Right forelimb (tissue), 1 donor: ENCODE measurements around the gene KIF2A.
"Not testable (repeated sequence)": the region's sequence is repeated elsewhere in the genome, so short reads cannot be mapped to it uniquely, and the experiment has no call there.

Experiments used
- DNase-seq: peaks from one replicate; pipeline ENCODE4 v3.0.0-alpha.2; 2018

KIF2A gene

GRCh38 chr5:62305715-62306322 is at the start of gene KIF2A:
KIF2A (plus strand) TSS chr5:62306206; CDS start chr5:62306473, 267 bp downstream.
- peak; percentile 94 for DNase-seq

GRCh38 chr5:62257020-62257367 is 49.0 kb upstream of the KIF2A start:
- no peak for DNase-seq

DNA sequence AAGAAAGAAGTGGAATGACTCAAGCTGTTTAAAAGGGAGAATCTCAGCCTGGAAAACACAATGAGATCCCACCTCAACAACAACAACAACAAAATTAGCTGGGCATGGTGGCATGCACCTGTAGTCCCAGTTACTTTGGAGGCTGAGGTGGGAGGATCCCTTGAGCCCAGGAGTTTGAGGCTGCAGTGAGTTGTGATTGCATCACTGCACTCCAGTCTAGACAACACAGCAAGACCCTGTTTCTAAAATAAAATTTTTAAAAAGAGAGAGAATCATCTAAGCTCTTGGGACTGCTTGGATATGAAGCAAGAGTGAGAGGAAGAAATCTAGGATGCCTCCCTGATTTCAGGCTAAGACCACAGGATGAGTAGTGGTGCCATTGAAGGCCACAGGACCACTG is 47.4 kb upstream of the KIF2A start:
- DNase-seq: no peak

- no peak for DNase-seq
Measured at GRCh38 chr5:62259699-62260250, 46.2 kb upstream of the KIF2A start.

DNA sequence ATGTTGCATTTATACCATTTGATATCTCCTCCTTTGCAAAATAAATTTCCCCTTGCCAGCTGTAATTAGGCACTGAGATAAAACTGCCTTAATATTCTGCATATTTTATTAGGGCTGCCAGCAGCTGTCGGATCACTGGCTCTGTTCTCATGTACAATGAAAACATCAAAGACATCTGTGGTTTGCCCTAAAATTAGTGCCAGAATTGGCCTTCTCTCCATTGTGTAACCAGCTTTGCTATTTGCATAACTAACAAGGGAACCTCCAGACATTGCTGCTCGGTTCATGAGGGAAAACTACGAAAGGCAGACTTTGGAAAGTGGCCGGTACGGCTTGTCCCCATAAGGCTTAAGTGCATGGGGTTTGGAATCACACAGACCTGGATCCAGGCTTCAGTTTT is 45.5 kb upstream of the KIF2A start:
- DNase-seq: no peak

DNA sequence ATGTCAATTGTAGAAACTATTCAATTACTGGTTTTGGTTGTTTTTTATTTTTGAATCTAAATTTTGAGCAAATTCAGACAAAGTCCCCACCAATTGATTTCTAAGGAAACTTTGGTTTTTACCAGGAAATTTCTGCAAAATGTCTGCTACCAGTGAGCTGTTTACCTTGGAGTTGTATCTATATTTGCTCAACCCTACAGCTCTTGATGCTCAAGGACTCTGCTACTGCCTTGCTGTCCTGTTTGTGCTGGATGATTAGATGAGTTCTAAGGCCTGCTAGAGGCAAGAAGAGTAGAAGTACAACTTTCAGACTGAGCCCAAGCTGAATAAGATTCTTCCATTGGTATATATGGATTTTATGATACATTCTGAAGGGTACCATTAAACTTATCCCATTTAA is 42.6 kb upstream of the KIF2A start:
- no peak for DNase-seq

- DNase-seq: no peak
Measured at GRCh38 chr5:62265648-62266112, 40.3 kb upstream of the KIF2A start.

DNA sequence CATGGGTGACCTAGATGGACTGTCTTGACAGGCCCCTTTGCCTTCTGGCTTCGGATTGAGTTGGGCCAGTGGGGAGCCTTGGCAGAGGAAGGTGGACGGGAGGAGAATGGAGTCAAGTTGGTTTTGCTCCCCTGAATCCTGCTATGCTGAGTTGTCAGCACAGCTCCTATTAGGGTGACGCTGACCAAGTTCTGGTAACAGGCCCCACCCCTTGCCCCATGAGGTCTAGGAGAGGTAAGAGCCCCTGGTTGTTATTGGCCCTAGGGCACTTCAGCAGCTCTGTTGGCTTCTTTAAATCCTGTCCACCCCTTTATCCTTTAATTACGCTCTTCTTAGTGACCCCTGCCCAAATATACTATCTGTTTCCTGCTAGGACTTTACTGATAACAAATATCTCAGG is 39.4 kb upstream of the KIF2A start:
- no peak for DNase-seq

- no peak for DNase-seq
Measured at GRCh38 chr5:62268234-62268633, 37.8 kb upstream of the KIF2A start.

- DNase-seq: no peak
Measured at GRCh38 chr5:62268792-62269191, 37.2 kb upstream of the KIF2A start.

DNA sequence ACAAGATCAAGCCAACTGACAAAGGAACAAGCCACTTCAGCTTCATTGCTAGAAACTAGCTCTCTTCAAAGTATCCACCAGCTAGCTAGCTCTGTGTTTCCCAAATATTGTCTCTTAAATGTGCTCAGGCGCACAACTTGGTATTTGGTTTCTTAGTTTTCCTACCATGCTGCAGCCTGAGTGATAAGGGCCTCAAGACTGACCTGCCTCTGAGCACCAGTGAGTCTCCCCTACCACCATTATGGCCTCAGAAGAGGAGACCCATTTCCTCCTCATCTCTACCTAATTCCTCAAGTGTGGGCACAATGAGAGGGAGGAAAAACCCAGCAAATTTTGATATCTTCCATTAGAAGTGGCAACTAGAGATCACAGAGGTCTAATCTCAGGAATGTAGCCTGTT is 34.6 kb upstream of the KIF2A start:
- no peak for DNase-seq

DNA sequence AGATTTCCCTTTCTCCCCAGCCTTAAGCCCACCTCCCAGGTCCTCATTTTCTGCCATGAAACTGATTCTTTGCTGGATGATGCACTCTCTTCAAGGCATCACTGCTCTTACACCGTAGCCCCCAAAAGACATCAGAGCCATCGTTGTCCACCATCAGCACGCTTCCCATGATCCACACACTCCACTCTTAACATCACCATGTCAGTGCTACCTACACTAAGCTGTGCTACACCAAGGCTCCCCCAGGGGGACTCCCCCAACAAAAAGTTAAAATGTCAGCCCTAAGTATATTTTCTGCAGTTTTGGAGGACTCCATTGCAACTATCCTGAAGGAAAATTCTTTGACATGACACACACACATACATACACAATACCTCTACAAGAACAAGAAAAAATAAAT is 34.1 kb upstream of the KIF2A start:
- no peak for DNase-seq

DNA sequence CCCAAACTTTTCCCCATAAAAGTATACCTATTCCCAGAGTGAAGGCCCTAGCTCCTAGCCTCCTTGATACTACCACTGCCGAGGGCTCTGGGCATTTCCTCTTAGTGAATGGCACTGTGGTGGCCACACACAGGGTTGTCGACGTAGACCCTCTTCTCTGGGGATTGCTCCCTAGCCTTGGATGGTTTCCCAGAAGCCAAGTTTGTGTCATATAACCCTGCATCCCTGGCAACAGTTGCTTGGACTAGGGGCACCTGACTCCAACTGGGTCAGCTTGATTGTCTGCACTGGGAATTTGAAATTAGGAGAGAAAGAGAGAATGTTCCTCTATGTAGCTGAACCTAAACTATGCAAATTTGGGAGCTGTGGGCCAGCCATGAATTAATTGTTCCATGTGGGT is 32.3 kb upstream of the KIF2A start:
- no peak for DNase-seq

GRCh38 chr5:62275581-62275980 is 30.4 kb upstream of the KIF2A start:
- DNase-seq: no peak

DNA sequence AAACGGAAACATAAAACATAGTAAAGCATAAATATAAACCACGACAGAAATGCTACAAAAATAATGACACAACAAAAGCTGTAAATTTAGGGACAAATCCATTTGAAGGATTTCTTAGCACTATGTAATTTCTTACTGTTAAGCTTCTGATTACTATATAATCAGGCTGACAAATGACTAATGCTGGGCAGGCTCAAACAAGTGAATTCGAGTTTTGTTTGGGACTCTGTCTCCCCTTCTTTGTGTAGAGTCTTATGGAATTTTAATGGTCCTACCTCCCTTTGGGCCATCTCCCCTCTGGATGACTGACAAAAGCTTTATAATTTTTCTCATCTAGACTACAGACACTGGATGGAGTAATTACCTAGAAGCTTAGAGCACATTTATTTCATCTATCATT is 24.6 kb upstream of the KIF2A start:
- DNase-seq: no peak

- no peak for DNase-seq
Measured at GRCh38 chr5:62282064-62282463, 23.9 kb upstream of the KIF2A start.

GRCh38 chr5:62283005-62283404 is 23.0 kb upstream of the KIF2A start:
- DNase-seq: no peak

DNA sequence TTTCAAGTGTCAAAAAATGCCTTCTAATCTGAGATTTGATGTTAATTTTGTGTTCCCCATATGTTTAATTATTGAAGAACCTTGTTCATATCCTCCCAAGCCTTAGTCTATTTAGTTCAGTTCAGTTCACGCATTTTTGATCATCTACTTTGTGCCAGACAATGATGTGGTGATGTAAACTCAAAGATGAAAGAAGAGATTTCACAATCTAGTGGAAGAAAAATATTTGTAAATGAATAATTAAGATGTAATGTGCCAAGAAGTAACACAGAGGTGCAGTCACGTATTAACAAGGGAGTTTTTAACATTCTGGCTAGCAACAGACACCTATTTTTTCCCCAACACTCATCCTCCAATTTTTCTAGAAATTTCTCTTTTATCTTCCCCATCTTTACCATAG is 22.1 kb upstream of the KIF2A start:
- DNase-seq: no peak

GRCh38 chr5:62284946-62285891 is 20.8 kb upstream of the KIF2A start:
- no peak for DNase-seq

- DNase-seq: no peak
Measured at GRCh38 chr5:62286834-62287233, 19.2 kb upstream of the KIF2A start.

- DNase-seq: no peak
Measured at GRCh38 chr5:62287237-62287636, 18.8 kb upstream of the KIF2A start.

- no peak for DNase-seq
Measured at GRCh38 chr5:62288118-62288517, 17.9 kb upstream of the KIF2A start.

GRCh38 chr5:62289813-62290212 is 16.2 kb upstream of the KIF2A start:
- DNase-seq: no peak

DNA sequence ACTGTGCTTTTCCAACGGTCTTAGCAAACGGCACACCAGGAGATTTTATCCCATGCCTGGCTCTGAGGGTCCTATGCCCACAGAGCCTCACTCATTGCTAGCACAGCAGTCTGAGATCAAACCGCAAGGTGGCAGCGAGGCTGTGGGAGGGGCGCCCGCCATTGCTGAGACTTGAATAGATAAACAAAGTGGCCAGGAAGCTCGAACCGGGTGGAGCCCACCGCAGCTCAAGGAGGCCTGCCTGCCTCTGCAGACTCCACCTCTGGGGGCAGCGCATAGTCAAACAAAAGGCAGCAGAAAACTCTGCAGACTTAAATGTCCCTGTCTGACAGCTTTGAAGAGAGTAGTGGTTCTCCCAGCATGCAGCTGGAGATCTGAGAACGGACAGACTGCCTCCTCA is 14.2 kb upstream of the KIF2A start:
- not testable (repeated sequence) for DNase-seq
